ENCODE measurements around the gene CLEC3B.

- no peak for TF ChIP-seq CTCF (IDR thresholded peaks at IDR 0.05)
- TF ChIP-seq SIN3A (IDR thresholded peaks at IDR 0.05; ENCODE audit: borderline replicate concordance, insufficient read depth, low read depth, low read length), result no peak
- TF ChIP-seq POLR2AphosphoS5 (IDR thresholded peaks at IDR 0.05; ENCODE audit: low read depth, low read length), result no peak
- TF ChIP-seq REST (IDR thresholded peaks at IDR 0.05; ENCODE audit: insufficient read depth in 1 of 2, low read depth in 2 of 2, low read length in 1 of 2), result no peak
Measured at GRCh38 chr3:45029661-45030060, 3.6 kb downstream of the CLEC3B start.

All from Panc1 (cell line).